DMS153 (cell line): ENCODE results near the gene TRA2B.
"Not testable (repeated sequence)": the region's sequence is repeated elsewhere in the genome, so short reads cannot be mapped to it uniquely, and the experiment has no call there.

Experiments used
- DNase-seq: peaks from one replicate; lab custom pipeline; 2025; lab: John Stamatoyannopoulos, UW

TRA2B gene

DNA sequence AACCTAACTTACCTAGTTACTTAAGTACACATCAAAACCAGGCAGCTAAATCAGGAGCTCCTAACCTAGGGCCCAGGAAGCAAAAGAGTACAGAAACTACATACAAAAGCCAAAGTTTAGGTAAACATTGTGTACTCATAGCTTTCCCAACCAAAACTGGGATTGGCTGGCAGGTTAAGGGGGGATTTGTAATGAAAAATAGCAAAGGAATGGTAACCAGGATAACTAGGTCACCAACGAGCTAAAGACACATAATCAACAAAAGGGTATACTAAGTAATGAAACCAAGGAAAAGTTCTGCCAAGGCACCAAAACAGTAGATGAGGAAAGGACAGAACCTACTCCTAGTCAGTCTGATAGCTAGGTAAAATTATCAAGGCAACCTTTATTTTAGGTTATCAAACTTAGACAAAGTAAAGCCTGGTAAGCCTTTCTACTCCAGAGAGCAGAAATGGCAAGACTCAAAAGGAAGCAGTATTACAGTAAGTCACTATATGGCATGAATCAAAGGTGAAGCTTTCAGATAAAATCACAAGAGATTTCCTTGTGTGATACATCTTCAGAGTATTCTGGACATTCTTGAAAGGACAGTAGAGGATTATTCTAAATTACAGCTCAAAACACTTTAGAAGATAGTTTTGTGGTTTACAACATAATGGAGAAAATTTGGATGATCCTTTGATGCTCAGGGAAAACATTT lies 10.2 kb downstream of the TRA2B start:
- DNase-seq = no peak

DNA sequence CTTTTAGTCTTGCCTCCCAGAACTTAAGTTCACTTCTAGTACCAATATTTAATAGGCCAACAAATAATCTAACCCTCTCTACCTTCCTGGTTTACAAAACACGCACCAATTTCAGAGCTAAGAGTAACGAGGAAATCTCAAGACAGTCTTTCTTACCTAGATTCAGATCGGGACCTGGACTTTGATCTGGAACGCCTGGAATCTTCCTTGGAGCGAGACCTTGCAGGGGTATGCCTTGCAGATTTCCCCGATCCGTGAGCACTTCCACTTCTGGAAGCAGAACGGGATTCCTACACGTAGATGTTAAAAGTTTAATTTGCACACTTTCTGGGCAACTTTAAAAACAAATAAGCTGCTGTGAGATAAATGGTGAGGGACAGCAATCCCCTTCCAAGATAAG lies 11.4 kb downstream of the TRA2B start:
- no peak for DNase-seq

DNA sequence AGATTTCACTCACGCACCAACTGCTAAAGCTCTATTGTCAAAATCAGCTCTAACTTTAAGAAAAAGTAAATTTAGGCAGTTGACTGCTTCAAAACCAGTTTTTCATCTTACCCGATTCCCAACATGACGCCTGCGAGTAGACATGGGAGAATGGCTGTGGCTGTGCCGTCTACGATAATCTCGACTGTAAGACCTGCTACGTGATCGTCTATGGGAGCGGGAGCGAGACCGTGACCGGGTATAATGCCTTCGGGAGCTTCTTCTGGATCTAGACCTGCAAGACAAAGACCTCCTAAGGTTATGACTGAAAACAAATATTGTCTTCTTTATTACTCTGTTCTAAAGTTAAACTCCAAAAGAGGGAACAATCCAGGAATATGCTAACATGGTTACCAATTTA lies 12.5 kb downstream of the TRA2B start:
- no peak for DNase-seq

DNA sequence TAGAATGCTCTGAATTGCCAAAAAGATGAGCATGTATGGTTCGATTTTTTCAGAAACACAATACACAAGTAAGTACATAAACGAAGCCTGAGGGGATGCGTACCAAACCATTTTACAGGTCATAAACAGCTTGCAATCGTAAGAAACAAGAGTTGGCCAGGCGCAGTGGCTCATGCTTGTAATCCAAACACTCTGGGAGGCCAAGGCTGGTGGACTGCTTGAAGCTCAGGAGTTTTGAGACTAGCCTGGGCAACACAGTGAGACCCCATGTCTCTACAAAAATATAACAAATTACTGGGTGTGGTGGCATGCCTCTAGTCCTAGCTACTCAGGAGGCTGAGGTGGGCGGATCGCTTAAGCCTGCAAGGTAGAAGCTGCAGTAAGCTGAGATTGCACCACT lies 13.4 kb downstream of the TRA2B start:
- no peak for DNase-seq

DNA sequence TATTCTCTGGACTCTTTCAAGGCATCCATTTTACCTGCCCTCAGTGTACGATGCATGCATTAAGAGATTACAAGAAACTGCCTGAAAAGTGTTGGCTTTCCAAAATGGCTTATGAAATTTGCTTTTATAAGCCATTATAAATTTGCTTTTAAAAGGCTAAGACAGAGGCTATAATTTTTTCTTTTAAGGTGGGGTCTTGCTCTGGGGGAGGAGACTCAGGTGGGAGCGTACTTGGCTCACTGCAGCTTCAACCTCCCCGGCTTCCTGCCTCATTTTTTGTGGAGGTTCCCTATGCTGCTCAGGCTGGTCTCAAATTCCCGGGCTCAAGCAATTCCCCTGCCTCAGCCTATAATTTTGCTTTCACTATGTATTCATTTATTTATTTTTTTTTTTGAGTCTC lies 17.6 kb downstream of the TRA2B start:
- DNase-seq = no peak

DNA sequence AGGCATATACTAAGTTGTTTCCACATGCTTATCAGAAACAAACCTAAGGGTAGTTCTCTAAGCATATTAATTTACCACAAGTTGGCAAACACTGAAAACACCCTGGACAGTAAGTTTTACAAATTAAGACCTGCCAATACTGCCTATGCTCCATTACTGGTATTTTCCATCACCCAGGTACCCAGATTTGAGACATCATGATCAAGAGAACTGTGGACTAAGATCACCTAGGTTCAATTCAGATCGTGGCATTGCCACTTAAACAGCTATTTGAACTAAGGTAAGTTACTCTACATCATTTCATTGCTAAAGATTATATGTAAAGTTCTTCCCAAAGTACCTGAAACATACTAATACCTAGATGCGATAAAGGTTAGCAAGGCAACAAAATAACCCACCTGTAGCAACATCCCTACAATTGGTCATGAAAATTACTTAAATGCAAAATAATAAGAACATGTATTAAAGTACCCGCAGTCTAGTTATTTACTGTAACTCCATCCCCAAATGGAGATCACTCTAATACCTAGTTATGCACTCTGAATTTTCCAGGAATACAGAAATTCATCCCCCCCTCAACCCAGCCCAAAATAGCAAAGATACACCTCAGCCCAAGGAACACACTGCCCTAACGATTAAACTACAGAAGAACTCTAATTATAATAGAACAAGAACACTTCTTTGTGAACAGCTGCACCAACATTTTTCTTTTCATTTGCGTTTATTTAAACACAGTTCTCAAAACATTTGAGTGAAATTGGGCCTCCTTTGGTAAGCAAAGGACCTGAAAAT lies 21.6 kb downstream of the TRA2B start:
- DNase-seq = no peak

DNA sequence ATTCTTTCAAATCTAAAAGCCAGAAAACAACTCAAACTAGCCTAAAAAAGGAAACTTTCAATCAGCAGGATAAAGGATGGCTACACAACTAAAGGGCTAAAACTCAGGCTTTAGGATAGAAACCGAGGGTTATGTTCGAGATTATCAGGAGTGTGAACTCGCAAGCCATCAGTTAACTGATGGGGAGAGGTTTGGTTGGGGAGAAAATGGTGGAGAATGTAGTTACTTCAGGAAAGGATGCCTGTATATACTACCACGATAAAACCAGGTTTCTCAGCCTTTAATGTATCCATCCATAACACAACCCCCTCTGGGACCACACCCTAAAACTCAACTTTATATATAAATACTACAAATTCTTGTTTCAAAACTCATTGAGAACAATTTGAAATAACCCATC lies 22.2 kb downstream of the TRA2B start:
- no peak for DNase-seq

DNA sequence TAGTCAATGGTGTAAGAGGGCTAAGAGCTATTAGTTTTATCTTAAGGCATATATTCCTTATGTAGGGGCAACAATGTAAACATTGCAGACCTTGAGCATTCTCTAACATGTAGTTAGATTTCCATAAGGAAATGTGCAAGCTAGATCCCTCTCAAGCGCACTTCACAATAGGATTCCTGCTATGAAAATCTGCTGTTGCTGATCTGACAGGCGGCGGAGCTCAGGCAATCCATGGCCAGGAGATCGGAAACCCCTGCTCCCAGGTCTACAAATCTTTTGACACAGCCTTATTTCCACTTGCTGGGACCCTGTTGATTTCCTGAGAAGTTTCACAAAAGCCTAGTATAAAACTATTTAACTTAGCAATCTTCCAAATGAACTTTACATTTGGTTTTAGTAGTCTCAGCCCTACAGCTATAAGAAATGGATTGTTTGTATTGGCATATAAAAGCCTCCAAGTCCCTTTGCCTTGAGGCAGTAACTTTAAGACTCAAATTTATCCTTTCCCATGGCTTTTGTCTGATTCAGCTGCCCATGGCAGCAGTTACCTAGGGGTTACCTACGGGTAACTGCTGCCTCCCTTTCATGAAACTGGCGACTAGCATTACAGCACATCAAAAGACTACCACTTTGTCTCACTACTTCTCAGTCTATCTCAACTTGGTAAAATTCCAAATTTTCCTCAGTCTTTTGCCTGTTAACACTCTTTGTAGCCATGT lies 22.7 kb downstream of the TRA2B start:
- no peak for DNase-seq

DNA sequence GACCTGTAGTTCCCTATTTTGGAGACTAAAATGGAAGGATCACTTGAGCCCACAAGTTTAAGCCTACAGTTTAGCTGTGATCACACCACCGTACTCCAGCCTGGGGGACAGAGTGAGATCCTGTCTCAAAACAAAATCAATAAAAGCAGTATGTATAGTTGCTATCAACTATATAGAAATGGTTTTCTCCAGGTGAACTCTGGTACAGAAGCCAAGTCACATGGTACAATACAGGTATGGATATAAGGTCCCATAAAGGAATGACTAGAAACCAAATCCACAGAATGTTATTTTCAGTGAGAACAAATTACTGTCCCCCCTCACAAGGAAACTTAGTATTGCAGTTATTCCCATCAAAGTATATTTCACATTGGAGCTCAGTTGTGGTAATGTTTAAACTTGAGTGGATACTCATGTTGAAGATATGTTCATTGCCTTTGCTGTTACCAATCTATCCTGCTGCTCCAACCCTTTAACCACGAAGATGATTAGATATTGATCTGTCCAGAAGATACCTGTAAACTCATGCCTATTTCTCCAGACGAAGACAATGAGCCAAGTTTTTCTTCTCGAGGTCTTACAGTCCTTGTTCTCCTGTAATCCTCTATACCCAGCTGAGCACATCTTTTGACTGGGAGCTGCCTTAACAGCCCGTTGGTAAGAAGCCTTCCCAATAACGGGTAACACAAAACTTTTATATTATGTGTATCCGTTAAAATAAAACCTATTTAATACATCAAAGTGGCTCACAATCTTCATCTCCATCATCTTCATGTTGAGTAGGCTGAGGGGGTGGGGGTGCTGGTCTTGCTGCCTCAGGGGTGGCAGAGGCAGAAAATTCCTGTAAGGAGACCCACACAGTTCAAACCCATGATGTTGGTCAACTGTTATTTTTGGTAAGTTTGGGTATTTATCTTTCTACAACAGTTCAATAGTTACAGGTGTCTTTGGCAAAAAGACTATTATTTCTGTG lies 24.6 kb downstream of the TRA2B start:
- DNase-seq = no peak

DNA sequence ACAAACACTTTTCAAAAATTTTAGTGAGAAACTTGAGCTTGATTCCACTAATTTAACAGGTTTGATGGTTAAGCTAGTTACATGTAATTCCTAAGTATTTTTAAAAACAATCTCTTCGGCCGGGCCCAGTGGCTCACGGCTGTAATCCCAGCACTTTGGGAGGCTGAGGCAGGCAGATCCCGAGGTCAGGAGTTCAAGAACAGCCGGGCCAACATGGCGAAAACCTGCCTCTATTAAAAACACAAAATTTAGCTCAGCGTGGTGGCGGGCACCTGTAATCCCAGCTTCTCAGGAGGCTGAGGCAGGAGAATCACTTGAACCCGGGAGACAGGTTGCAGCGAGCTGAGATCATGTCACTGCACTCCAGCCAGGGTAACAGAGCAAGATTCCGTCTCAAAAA lies 25.3 kb downstream of the TRA2B start:
- DNase-seq = no peak

DNA sequence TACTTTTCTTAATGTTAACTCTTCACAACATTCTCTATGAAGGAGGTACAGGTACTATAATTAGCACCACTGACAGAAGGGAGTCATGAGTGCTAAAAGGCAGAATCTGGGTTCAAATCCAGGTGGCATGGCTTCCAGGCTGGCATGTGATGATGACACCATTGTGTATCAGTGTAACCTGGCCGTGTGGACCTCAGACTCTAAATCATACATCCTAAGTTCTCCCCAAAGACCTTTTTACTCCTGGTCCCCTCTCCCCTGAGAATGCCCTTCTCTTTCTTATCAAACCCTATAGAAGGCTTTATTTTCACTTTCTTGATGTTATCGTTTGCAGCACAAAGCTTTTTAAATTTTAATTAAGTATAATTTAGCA lies 26.8 kb downstream of the TRA2B start:
- DNase-seq = not testable (repeated sequence)

DNA sequence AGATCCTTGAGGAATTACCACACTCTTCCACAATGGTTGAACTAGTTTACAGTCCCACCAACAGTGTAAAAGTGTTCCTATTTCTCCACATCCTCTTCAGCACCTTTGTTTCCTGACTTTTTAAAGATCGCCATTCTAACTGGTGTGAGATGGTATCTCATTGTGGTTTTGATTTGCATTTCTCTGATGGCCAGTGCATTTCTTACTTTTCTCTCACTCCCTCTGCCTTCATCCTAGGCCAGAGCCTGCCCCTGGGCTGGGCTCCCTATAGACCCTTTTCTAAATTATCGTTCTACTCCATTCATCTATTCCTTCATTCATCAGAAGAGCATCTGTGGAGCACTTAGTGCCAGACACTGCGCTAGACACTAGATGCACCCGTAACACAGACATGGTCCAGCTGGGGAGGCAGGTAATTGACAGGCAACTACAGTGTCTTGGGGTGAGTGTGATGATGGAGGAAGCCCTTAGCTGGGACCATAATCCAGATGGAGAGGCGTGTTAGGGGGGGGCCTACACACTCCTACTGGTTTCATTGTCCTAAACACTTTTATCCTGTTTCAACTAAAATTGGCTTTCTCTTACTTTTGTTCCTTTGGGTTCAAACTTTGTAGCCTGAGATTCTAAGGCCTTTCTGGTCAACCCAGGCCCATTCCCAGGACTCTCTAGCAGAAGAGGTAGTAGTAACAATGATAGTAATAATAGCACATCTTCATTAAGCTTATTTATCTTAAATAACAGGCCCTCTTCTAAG lies 27.3 kb downstream of the TRA2B start:
- not testable (repeated sequence) for DNase-seq

DNA sequence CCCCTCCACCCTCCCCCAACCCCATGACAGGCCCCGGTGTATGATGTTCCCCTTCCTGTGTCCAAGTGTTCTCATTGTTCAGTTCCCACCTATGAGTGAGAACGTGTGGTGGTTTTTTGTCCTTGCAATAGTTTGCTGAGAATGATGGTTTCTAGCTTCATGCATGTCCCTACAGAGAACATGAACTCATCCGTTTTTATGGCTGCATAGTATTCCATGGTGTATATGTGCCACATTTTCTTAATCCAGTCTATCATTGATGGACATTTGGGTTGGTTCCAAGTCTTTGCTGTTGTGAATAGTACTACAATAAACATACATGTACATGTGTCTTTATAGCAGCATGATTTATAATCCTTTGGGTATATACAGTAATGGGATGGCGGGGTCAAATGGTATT lies 27.9 kb downstream of the TRA2B start:
- not testable (repeated sequence) for DNase-seq

DNA sequence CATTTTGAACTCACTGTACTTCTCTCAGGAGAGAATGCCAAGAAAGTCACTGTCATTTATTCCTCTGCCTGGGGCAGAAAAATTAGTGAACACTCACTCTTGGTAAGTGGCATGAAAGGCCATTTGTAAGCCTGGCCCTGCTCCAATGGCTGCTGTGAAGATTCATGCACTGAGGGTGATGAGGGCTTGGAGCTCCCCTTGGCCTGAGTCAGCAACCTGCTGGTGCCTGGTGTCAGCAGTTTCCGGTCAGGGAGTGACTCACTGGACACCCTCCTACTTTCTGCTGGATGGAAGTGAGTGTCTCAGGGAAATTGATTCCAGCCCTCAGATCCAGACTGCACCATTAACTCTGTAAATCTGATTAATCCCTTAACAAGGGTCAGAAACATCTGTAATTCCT lies 37.6 kb downstream of the TRA2B start:
- no peak for DNase-seq

DNA sequence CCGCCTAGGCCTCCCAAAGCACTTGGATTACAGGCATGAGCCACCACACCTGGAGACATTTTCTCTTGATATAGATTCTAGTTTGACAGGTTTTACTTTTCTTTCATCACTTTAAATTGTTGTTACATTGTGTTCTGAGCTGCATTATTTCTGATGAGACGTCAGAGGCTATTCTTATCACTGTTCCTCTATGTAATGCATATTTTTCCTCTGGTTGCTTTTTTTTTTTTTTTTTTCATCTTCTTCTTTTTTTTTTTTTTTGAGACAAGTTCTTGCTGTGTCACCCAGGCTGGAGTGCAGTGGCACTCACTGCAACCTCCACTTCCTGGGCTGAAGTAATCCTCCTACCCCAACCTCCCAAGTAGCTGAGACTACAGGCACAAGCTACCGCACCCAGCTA lies 41.2 kb downstream of the TRA2B start:
- no peak for DNase-seq

DNA sequence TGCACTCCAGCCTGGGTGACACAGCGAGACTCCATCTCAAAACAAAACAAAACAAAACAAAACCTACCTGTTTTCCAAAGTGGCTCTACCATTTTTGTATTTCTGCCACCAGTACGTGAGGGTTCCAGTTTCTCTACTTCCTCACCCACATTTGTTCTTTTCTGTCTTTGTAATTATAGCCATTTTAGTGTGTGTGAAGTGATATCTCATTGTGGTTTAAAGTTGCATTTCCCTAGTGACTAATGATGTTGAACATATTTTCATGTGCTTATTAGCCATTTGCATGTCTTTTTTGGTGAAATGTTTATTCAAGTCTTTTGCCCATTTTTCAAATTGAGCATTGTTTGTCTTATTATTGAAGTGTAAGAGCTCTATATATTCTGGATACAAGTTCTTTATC lies 50.7 kb downstream of the TRA2B start:
- no peak for DNase-seq

DNA sequence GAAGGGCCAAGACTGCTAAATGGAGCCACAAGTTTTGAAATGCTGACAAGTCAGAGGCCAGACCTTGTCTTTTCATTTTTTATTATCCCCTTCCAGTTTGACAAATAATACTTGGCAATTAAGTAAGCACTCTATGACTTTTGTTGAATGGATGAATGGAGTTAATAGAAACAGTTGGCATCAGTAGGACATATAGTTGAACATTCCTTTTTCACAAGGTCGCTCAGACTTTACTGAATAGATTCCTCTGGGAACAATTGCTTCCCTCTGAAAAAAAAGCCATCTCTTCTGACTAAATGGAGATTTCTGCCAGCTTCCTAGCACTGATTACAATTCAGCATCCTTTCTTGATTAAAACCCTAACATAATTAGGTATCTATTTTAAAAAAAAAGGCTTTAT lies 53.2 kb downstream of the TRA2B start:
- no peak for DNase-seq

DNA sequence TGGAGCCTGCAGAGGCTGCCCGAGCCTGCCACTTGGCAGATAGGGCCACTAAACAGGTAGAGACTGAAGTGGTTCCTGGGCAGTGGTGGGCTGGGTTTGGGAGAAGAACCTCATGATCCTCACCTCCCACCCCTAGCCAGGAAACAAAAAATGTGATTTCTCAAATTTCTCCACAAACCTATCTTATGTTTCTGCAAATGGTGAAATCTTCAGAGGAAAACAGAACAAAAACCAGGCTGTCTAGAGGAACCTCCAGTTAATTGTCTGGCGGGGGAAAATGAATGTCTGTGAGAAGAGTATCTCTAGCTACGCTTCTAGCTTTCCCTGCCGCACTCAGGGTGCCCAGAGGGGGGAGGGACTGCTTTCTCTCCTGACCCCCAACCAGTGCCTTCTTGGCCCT lies 55.9 kb downstream of the TRA2B start:
- DNase-seq = no peak

DNA sequence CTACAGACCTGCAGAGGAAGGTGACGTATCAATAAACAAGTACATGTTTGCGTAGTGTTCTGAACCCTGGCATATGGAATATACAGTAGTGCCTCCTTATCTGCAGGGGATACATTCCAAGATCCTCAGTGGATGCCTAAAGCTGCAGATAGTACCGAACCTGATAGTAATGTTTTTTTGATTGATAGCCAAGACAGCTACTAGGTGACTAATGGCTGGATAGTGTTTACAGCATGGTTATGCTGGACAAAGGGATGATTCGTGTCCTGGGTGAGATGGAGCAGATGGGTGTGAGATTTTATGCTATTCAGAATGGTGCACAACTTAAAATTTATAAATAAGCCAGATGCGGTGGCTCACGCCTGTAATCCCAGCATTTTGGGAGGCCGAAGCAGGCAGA lies 57.2 kb downstream of the TRA2B start:
- no peak for DNase-seq

DNA sequence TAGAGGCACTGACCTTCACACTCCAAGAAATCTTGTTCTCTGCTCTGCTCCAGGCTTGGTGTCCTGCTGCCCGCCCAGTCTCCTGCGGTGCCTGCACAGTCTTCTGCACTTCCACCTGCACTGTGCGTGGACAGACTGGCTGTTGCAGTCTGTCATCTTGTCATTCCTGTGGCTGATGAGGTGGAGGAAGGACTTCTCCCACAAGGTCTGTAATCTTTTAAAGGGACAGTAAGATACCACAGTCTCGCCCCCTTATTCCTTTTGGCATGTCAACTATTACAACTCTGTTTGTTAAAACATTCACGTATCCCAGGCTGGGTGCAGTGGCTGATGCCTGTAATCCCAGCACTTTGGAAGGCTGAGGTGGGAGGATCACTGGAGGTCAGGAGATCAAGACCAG lies 58.9 kb downstream of the TRA2B start:
- no peak for DNase-seq

DNA sequence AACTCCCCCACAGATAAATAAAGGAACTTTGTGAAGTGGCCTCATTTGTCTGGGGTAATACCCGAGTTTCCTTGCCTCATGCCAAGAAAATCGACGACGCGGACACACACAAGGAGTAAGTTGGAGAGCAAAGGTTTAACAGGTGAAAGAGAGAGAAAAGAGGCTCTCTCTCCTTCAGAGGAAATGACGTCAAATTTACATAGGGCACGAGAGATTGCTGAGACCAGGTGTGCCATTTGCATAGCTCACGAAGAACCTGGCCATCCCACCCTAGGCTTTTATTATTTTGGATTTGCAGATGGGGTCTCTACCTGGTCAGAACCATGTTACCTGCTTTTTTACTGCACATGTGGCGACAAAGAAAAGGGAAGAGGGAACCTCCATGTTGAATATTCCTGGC lies 63.7 kb downstream of the TRA2B start:
- DNase-seq = no peak
